Neural progenitor cell (in vitro differentiated cells): ENCODE data around the gene KRT73. TPM values are rescaled to one million over a fixed set of nuclear protein-coding genes. Genes with fewer than 3 reads are reported as not detected.

Experiments used
- DNase-seq: peaks from one replicate; pipeline ENCODE4 v3.0.0-alpha.2; 2016; ENCODE audit warnings: low spot score
- H2AFZ ChIP-seq: fragments of 200-600 bp; sonication (generic); replicated peaks from 2 replicates; pipeline ENCODE4 v1.6.1; 2016; ENCODE audit warnings: antibody characterized with exemption
- H3F3A ChIP-seq: fragments of 200-600 bp; sonication (generic); 2 replicates; pipeline ENCODE4 v1.6.1; 2016; ENCODE audit warnings: antibody characterized with exemption, low read depth
- H3K27ac ChIP-seq: fragments of 200-600 bp; sonication (generic); 2 replicates; pipeline ENCODE4 v1.5.1; 2016; ENCODE audit warnings: mild to moderate bottlenecking
- H3K27me3 ChIP-seq: fragments of 200-600 bp; sonication (generic); 2 replicates; pipeline ENCODE4 v1.6.1; 2016; ENCODE audit warnings: mild to moderate bottlenecking, moderate library complexity
- H3K36me3 ChIP-seq: fragments of 200-600 bp; sonication (generic); 2 replicates; pipeline ENCODE4 v1.5.1; 2016
- H3K4me1 ChIP-seq: fragments of 200-600 bp; sonication (generic); 2 replicates; pipeline ENCODE4 v1.6.1; 2016; ENCODE audit warnings: mixed run types
- H3K4me2 ChIP-seq: fragments of 200-600 bp; sonication (generic); 2 replicates; pipeline ENCODE4 v1.6.1; 2016
- H3K4me3 ChIP-seq: fragments of 200-600 bp; sonication (generic); 2 replicates; pipeline ENCODE4 v1.5.1; 2016
- H3K79me2 ChIP-seq: fragments of 200-600 bp; sonication (generic); 2 replicates; pipeline ENCODE4 v1.6.1; 2016; ENCODE audit warnings: low read depth
- H3K9ac ChIP-seq: fragments of 200-600 bp; sonication (generic); 2 replicates; pipeline ENCODE4 v1.6.1; 2016
- H3K9me3 ChIP-seq: fragments of 200-600 bp; sonication (generic); 2 replicates; pipeline ENCODE4 v1.5.1; 2016; ENCODE audit warnings: low read depth
- H4K20me1 ChIP-seq: fragments of 200-600 bp; sonication (generic); 2 replicates; pipeline ENCODE4 v1.6.1; 2016; ENCODE audit warnings: low read depth
- H3K27ac Mint-ChIP-seq: 3 replicates; pipeline ENCODE4 v1.8.0; 2021; ENCODE audit warnings: mixed read lengths
- H3K27me3 Mint-ChIP-seq: 2 replicates; pipeline ENCODE4 v1.8.0; 2022; ENCODE audit warnings: low read depth, mild to moderate bottlenecking, inconsistent platforms, moderate library complexity, mixed read lengths; ENCODE audit not compliant: insufficient read depth
- H3K36me3 Mint-ChIP-seq: 3 replicates; pipeline ENCODE4 v1.8.0; 2021; ENCODE audit warnings: mixed read lengths
- H3K4me1 Mint-ChIP-seq: 3 replicates; pipeline ENCODE4 v1.8.0; 2021; ENCODE audit warnings: mixed read lengths
- H3K4me3 Mint-ChIP-seq: 3 replicates; pipeline ENCODE4 v1.8.0; 2021; ENCODE audit warnings: mild to moderate bottlenecking, moderate library complexity, mixed read lengths
- H3K9me3 Mint-ChIP-seq: 3 replicates; pipeline ENCODE4 v1.8.0; 2020; ENCODE audit warnings: mixed read lengths
- EZH2 ChIP-seq: fragments of 200-600 bp; sonication (generic); IDR thresholded peaks from 2 replicates; pipeline ENCODE4 v1.6.1; 2017; ENCODE audit warnings: antibody characterized with exemption, mild to moderate bottlenecking, moderate library complexity
- EZH2phosphoT487 ChIP-seq: fragments of 200-600 bp; sonication (generic); IDR thresholded peaks from 2 replicates; pipeline ENCODE4 v1.6.1; 2017; ENCODE audit warnings: antibody characterized with exemption
- total RNA-seq: library from RNA; depleted of rRNA; stranded (reverse); fragments of >200 nt; gene quantifications from 2 replicates; pipeline ENCODE4 v1.2.3, GENCODE V29; 2015; ENCODE audit warnings: low replicate concordance
- TF ChIP-seq, protein P1 (sequence below): fragments of 200-600 bp; sonication (generic); IDR thresholded peaks from 2 replicates; pipeline ENCODE4 v1.5.1; 2017; ENCODE audit warnings: antibody characterized with exemption, mild to moderate bottlenecking

The KRT73 gene
- total RNA-seq, 1 donor from 2014 or later, result not detected

DNA sequence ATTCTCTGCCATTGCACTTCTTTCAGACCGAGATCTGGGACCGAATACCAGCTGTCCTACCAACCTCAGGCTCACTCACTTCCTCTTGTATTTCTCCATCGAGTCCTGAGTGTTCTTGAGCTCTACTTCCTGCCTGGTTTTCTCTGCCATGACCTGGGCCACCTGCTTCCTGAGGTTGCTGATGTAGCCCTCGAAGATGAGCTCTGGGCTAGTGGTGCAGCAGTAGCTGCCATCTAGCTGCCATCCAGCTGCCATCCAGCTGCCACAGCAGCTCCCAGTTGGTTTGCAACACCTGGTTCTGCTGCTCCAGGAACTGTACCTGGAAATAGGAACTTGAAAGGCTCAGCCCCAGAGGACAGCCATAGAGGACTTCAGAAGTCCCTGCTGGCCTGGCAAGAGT is 15.0 kb upstream of the KRT73 start:
- peaks cover 2% of the 10 kb centered on the region for H3K4me1 Mint-ChIP-seq
- Histone ChIP-seq H3K4me2 (no peak overlapping the region), H3K79me2 (no peaks in the 10 kb centered on the region), H3K4me3 (no peak overlapping the region), H3K27ac (no peak overlapping the region), H3F3A (no peaks in the 10 kb centered on the region), H3K36me3 (no peaks in the 10 kb centered on the region), H2AFZ (no peak overlapping the region), H3K9ac (no peak overlapping the region), H4K20me1 (no peaks in the 10 kb centered on the region), H3K27me3 (no peaks in the 10 kb centered on the region), H3K9me3 (no peaks in the 10 kb centered on the region), H3K4me1 (no peaks in the 10 kb centered on the region)
- no peaks in the 10 kb centered on the region for H3K36me3 Mint-ChIP-seq
- TF ChIP-seq, protein P1, sequence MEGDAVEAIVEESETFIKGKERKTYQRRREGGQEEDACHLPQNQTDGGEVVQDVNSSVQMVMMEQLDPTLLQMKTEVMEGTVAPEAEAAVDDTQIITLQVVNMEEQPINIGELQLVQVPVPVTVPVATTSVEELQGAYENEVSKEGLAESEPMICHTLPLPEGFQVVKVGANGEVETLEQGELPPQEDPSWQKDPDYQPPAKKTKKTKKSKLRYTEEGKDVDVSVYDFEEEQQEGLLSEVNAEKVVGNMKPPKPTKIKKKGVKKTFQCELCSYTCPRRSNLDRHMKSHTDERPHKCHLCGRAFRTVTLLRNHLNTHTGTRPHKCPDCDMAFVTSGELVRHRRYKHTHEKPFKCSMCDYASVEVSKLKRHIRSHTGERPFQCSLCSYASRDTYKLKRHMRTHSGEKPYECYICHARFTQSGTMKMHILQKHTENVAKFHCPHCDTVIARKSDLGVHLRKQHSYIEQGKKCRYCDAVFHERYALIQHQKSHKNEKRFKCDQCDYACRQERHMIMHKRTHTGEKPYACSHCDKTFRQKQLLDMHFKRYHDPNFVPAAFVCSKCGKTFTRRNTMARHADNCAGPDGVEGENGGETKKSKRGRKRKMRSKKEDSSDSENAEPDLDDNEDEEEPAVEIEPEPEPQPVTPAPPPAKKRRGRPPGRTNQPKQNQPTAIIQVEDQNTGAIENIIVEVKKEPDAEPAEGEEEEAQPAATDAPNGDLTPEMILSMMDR, result no peak
- no peak for TF ChIP-seq EZH2phosphoT487
- TF ChIP-seq EZH2, result no peak
- H3K27me3 Mint-ChIP-seq, result peaks cover 7% of the 10 kb centered on the region
- no peak for DNase-seq
- H3K27ac Mint-ChIP-seq, result no peak overlapping the region
- no peak overlapping the region for H3K4me3 Mint-ChIP-seq
- H3K9me3 Mint-ChIP-seq, result no peaks in the 10 kb centered on the region

DNA sequence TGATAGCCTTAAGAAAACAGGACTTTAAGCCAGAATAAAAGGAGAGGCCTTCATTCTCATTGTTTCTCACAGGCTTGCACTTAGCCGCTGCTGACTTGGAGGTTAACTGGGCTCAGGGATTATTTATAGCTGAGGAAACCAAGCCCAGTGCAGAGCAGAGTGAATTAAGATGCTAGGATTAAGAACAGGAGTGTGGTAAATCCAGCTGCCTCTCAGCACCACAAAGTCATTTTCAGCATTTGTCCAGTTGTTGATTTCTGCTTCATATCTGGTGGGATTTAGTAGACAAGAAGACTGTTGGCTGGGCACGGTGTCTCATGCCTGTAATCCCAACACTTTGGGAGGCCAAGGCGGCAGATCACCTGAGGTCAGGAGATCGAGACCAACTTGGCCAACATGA is 14.3 kb upstream of the KRT73 start:
- H2AFZ ChIP-seq, result no peak overlapping the region
- H3K9me3 ChIP-seq, result no peaks in the 10 kb centered on the region
- no peaks in the 10 kb centered on the region for H3K4me1 ChIP-seq
- DNase-seq, result peak; percentile 34
- H3K36me3 ChIP-seq, result no peaks in the 10 kb centered on the region
- H3K79me2 ChIP-seq, result no peaks in the 10 kb centered on the region
- H3K27ac Mint-ChIP-seq, result no peak overlapping the region
- H4K20me1 ChIP-seq, result no peaks in the 10 kb centered on the region
- H3K4me3 ChIP-seq, result no peak overlapping the region
- no peak overlapping the region for H3K4me2 ChIP-seq
- H3K27ac ChIP-seq, result no peak overlapping the region
- no peaks in the 10 kb centered on the region for H3K9me3 Mint-ChIP-seq
- H3F3A ChIP-seq, result no peaks in the 10 kb centered on the region
- H3K9ac ChIP-seq, result no peak overlapping the region
- H3K27me3 ChIP-seq, result no peaks in the 10 kb centered on the region
- TF ChIP-seq EZH2, result no peak
- TF ChIP-seq, protein P1, result no peak
- TF ChIP-seq EZH2phosphoT487, result no peak
- peaks cover 2% of the 10 kb centered on the region for H3K4me1 Mint-ChIP-seq
- no peaks in the 10 kb centered on the region for H3K36me3 Mint-ChIP-seq
- H3K4me3 Mint-ChIP-seq, result no peak overlapping the region
- H3K27me3 Mint-ChIP-seq, result peaks cover 10% of the 10 kb centered on the region

DNA sequence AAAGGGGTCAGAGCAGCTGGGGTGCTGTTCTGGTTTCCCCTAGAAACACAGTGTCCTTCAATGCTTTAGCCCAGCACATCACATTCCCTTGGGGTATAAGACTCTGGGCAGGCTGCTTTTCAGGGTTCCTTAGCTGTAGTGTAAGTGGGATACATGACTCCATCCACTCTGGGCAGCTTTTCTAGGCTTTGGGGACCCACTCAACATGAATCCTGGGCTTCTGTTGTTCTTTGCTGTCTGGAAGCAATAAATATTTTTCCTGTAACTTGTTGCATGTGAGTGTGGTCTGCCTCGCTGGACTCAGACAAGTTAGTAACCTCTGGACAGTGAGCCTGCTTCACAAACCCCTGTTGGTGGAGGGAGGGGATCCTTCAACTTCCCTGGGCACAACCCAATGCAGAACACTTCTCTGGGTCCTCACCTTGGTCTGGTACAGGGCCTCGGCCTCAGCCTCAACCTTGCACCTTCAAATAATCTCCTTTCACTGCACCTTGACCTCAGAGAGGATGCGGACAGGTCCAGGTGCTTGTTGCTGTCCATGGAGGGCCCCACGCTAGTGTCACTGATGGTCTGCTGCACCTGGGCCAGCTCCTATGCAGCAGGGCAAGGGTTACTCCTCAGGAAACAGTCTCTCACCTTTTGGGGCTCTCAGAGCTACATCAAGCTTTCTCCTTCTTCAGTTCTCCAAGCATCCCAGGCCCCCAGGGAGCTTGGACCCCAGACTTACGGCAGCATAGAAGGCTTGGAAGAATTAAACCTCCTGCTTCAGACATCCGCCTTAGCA is 13.5 kb upstream of the KRT73 start:
- Histone ChIP-seq H3K4me2 (no peak overlapping the region), H2AFZ (no peak overlapping the region), H3F3A (no peaks in the 10 kb centered on the region), H3K4me3 (no peak overlapping the region), H3K27ac (no peak overlapping the region), H4K20me1 (no peaks in the 10 kb centered on the region), H3K4me1 (no peaks in the 10 kb centered on the region), H3K79me2 (no peaks in the 10 kb centered on the region), H3K9me3 (no peaks in the 10 kb centered on the region), H3K36me3 (no peaks in the 10 kb centered on the region), H3K9ac (no peak overlapping the region), H3K27me3 (no peaks in the 10 kb centered on the region)
- DNase-seq, result no peak
- Mint-ChIP-seq H3K27ac (no peak overlapping the region), H3K9me3 (no peaks in the 10 kb centered on the region), H3K4me3 (no peak overlapping the region), H3K27me3 (peaks cover 10% of the 10 kb centered on the region), H3K4me1 (peaks cover 5% of the 10 kb centered on the region), H3K36me3 (no peaks in the 10 kb centered on the region)
- TF ChIP-seq, protein P1, result no peak
- TF ChIP-seq EZH2 (no peak), EZH2phosphoT487 (no peak)
